Measurements from ENCODE around the gene ITGA5.

Gene ITGA5

GRCh38 chr12:54374562-54375258 lies 44.4 kb downstream of the ITGA5 start:
- in situ Hi-C loops (cut with MboI; ENCODE audit: low sequenced_read_pairs) = loop anchor here (25.0 kb wide), 1 partner anchor 387 kb away; the partner anchor contains the start of gene HOXC10

- in situ Hi-C loops (cut with MboI; ENCODE audit: low sequenced_read_pairs) = loop anchor here (25.0 kb wide), 1 partner anchor 387 kb away; the partner anchor contains the start of gene HOXC10
These were observed 45.2 kb downstream of the ITGA5 start for GRCh38 chr12:54373649-54374561.

GRCh38 chr12:54372113-54372806 lies 46.8 kb downstream of the ITGA5 start:
- in situ Hi-C loops (cut with MboI; ENCODE audit: low sequenced_read_pairs) = loop anchor here (25.0 kb wide), 1 partner anchor 385 kb away; the partner anchor contains the start of gene HOXC10

- in situ Hi-C loops (cut with MboI; ENCODE audit: low sequenced_read_pairs) = loop anchor here (25.0 kb wide), 1 partner anchor 384 kb away; the partner anchor contains the start of gene HOXC10
These were observed 47.5 kb downstream of the ITGA5 start for GRCh38 chr12:54371328-54372112.

GRCh38 chr12:54370171-54370730 lies 48.8 kb downstream of the ITGA5 start:
- in situ Hi-C loops (cut with MboI; ENCODE audit: low sequenced_read_pairs) = loop anchor here (25.0 kb wide), 1 partner anchor 383 kb away; the partner anchor contains the start of gene HOXC10

GRCh38 chr12:54369597-54370131 lies 49.4 kb downstream of the ITGA5 start:
- in situ Hi-C loops (cut with MboI; ENCODE audit: low sequenced_read_pairs) = loop anchor here (25.0 kb wide), 1 partner anchor 382 kb away; the partner anchor contains the start of gene HOXC10

GRCh38 chr12:54368709-54369596 lies 50.1 kb downstream of the ITGA5 start:
- in situ Hi-C loops (cut with MboI; ENCODE audit: low sequenced_read_pairs) = loop anchor here (25.0 kb wide), 1 partner anchor 382 kb away; the partner anchor contains the start of gene HOXC10

GRCh38 chr12:54368025-54368708 lies 50.9 kb downstream of the ITGA5 start:
- in situ Hi-C loops (cut with MboI; ENCODE audit: low sequenced_read_pairs) = loop anchor here (25.0 kb wide), 1 partner anchor 381 kb away; the partner anchor contains the start of gene HOXC10

- in situ Hi-C loops (cut with MboI; ENCODE audit: low sequenced_read_pairs) = loop anchor here (25.0 kb wide), 1 partner anchor 377 kb away; the partner anchor contains the start of gene HOXC10
These were observed 54.7 kb downstream of the ITGA5 start, which contains the start of gene GPR84 for GRCh38 chr12:54364413-54364812. GPR84 (minus strand) TSS chr12:54364486; CDS start chr12:54363851, 635 bp downstream.

GRCh38 chr12:54363618-54364017 lies 55.4 kb downstream of the ITGA5 start:
- in situ Hi-C loops (cut with MboI; ENCODE audit: low sequenced_read_pairs) = loop anchor here (25.0 kb wide), 1 partner anchor 376 kb away; the partner anchor contains the start of gene HOXC10

- in situ Hi-C loops (cut with MboI; ENCODE audit: low sequenced_read_pairs) = loop anchor here (25.0 kb wide), 1 partner anchor 376 kb away; the partner anchor contains the start of gene HOXC10
These were observed 56.0 kb downstream of the ITGA5 start for GRCh38 chr12:54363047-54363446.

GRCh38 chr12:54360717-54361456 lies 58.2 kb downstream of the ITGA5 start:
- in situ Hi-C loops (cut with MboI; ENCODE audit: low sequenced_read_pairs) = loop anchor here (25.0 kb wide), 1 partner anchor 374 kb away; the partner anchor contains the start of gene HOXC10

- in situ Hi-C loops (cut with MboI; ENCODE audit: low sequenced_read_pairs) = loop anchor here (25.0 kb wide), 1 partner anchor 373 kb away; the partner anchor contains the start of gene HOXC10
These were observed 59.2 kb downstream of the ITGA5 start for GRCh38 chr12:54359762-54360351.

- in situ Hi-C loops (cut with MboI; ENCODE audit: low sequenced_read_pairs) = loop anchor here (25.0 kb wide), 1 partner anchor 372 kb away; the partner anchor contains the start of gene HOXC10
These were observed 59.9 kb downstream of the ITGA5 start for GRCh38 chr12:54358945-54359761.

Data from HL-60/S4 treated with phorbol 12-myristate 13-acetate at 8.2 ng/mL for 4 days and 3 days (cell line).